Nephron progenitor cell (in vitro differentiated cells): ENCODE measurements around the gene PIK3R1.
A peak's percentile ranks its signal among the peaks of the same experiment; 100 is the strongest.

Experiments used
- DNase-seq: peaks from one replicate; pipeline ENCODE4 v3.0.0; 2021
- H3K27ac Mint-ChIP-seq: 2 replicates; pipeline ENCODE4 v1.8.0; 2021; ENCODE audit warnings: mild to moderate bottlenecking, moderate library complexity, mixed read lengths
- H3K27me3 Mint-ChIP-seq: 2 replicates; pipeline ENCODE4 v1.8.0; 2021; ENCODE audit warnings: mild to moderate bottlenecking, low read depth, mixed read lengths; ENCODE audit not compliant: poor library complexity
- H3K36me3 Mint-ChIP-seq: 2 replicates; pipeline ENCODE4 v1.8.0; 2021; ENCODE audit warnings: low read depth, mixed read lengths
- H3K4me1 Mint-ChIP-seq: 2 replicates; pipeline ENCODE4 v1.8.0; 2021; ENCODE audit warnings: mixed read lengths
- H3K4me3 Mint-ChIP-seq: 2 replicates; pipeline ENCODE4 v1.8.0; 2021; ENCODE audit warnings: mild to moderate bottlenecking, moderate library complexity, mixed read lengths
- H3K9me3 Mint-ChIP-seq: 2 replicates; pipeline ENCODE4 v1.8.0; 2021; ENCODE audit warnings: mild to moderate bottlenecking, moderate library complexity, mixed read lengths
- CTCF ChIP-seq: fragments of 200-600 bp; sonication (generic); IDR thresholded peaks from 2 replicates; pipeline ENCODE4 v1.5.0; 2021; ENCODE audit warnings: antibody characterized with exemption

The PIK3R1 gene

GRCh38 chr5:68254810-68255209 lies 39.3 kb downstream of the PIK3R1 start:
- no peak for TF ChIP-seq CTCF
- Mint-ChIP-seq H3K9me3 (no peaks in the 10 kb centered on the region), H3K27me3 (peaks cover 2% of the 10 kb centered on the region), H3K27ac (peak overlapping the region; percentile 81), H3K36me3 (peaks cover 10% of the 10 kb centered on the region), H3K4me3 (no peak overlapping the region), H3K4me1 (peaks cover 90% of the 10 kb centered on the region)
- no peak for DNase-seq

DNA sequence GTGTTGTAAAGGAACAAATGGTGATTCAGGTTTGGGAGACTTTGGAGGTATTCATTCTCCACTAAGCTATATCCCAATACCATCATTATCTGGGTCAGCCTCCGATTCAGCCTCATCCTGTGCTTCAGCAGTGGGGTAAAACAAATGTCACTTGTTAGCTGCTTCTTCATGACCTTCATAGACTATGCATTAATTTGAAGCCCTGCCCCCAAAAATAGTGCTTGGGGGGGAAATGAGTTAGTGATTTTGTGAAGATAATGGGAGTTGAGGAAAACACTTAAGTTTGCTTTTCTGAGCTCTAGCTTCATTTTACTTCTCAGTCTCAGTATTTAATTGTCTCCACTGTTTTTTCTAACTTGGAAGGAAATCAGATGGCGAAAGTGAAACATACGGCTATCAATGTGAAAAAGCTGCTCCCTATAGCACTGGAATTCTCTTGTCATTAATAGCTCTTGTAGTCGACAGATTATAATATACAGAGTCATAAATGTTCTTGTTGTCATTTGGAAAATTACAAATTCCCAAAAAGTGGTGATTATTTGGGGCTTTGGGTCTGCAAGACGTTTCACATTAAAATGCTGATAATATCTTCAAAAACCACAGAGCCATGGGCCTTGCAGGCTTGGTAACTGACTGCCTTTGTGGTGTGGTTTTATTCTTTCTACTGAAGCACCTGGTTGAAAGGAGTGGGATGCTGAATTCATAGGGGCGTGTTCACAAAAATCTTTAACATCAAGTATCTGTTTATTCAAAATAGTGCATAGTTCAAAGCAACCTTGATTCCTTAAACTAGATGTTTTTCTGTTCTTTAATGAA lies 40.0 kb downstream of the PIK3R1 start:
- no peak for TF ChIP-seq CTCF
- H3K4me3 Mint-ChIP-seq = no peak overlapping the region
- H3K36me3 Mint-ChIP-seq = peaks cover 17% of the 10 kb centered on the region
- H3K9me3 Mint-ChIP-seq = no peaks in the 10 kb centered on the region
- DNase-seq = no peak
- H3K4me1 Mint-ChIP-seq = peaks cover 90% of the 10 kb centered on the region
- peak overlapping the region; percentile 81 for H3K27ac Mint-ChIP-seq
- H3K27me3 Mint-ChIP-seq = peaks cover 2% of the 10 kb centered on the region

DNA sequence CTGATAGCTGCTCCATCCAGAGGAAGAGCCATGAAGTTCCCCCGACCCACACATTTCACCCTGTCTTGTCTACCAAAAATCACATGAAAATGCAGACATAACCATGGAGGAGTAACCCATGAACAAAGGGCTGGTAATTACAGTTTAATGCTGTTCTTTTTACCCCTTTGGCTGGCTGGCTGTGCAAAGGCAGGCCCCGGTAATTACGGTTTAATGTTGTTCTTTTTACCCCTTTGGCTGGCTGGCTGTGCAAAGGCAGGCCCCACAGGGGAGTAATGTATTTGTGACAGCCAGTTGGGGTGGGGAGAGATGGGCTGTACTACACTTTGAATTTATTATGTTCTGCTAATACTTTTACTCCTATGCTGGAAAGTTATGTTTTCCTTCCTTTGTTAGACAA lies 41.7 kb downstream of the PIK3R1 start:
- TF ChIP-seq CTCF = no peak
- Mint-ChIP-seq H3K9me3 (peaks cover 6% of the 10 kb centered on the region), H3K27me3 (peaks cover 2% of the 10 kb centered on the region), H3K4me3 (no peak overlapping the region), H3K4me1 (peaks cover 79% of the 10 kb centered on the region), H3K36me3 (peaks cover 34% of the 10 kb centered on the region), H3K27ac (no peak overlapping the region)
- no peak for DNase-seq

- Mint-ChIP-seq H3K27me3 (peaks cover 2% of the 10 kb centered on the region), H3K27ac (peak overlapping the region; percentile 80), H3K9me3 (peaks cover 6% of the 10 kb centered on the region), H3K4me1 (peaks cover 66% of the 10 kb centered on the region), H3K36me3 (peaks cover 39% of the 10 kb centered on the region), H3K4me3 (no peak overlapping the region)
- no peak for DNase-seq
- no peak for TF ChIP-seq CTCF
Observed at GRCh38 chr5:68258531-68258930, 43.0 kb downstream of the PIK3R1 start.

- no peak for TF ChIP-seq CTCF
- H3K4me3 Mint-ChIP-seq = no peak overlapping the region
- peaks cover 2% of the 10 kb centered on the region for H3K27me3 Mint-ChIP-seq
- H3K4me1 Mint-ChIP-seq = peaks cover 54% of the 10 kb centered on the region
- peaks cover 6% of the 10 kb centered on the region for H3K9me3 Mint-ChIP-seq
- peaks cover 50% of the 10 kb centered on the region for H3K36me3 Mint-ChIP-seq
- DNase-seq = no peak
- no peak overlapping the region for H3K27ac Mint-ChIP-seq
Observed at GRCh38 chr5:68259700-68260099, 44.1 kb downstream of the PIK3R1 start.

DNA sequence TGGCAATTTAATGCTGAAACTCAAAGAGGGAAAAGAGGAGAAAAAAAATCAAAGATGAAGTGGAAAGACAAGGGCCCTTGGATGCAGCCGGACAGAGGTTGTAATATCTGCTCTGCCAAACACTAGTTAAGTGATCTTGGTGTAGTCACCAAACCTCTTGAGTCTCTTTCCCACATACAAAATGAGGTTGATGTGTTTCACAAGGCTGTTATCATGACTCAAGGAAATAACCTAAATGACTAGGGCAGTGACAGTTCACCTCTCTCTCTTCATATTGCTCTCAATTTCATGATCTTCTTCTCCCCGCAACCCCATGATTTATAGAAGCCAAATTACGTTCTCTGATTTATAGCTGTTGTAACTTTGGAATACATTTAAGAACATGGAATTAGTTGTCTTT lies 44.9 kb downstream of the PIK3R1 start:
- H3K27ac Mint-ChIP-seq = peak overlapping the region; percentile 75
- H3K36me3 Mint-ChIP-seq = peaks cover 57% of the 10 kb centered on the region

More for the DNA sequence above, 44.9 kb downstream of the PIK3R1 start:
- no peak for TF ChIP-seq CTCF
- peaks cover 2% of the 10 kb centered on the region for H3K27me3 Mint-ChIP-seq
- no peak for DNase-seq
- H3K9me3 Mint-ChIP-seq = peaks cover 6% of the 10 kb centered on the region
- H3K4me1 Mint-ChIP-seq = peaks cover 51% of the 10 kb centered on the region
- no peak overlapping the region for H3K4me3 Mint-ChIP-seq
